ENCODE data around the gene RTP2.
"Not testable (repeated sequence)": the region's sequence is repeated elsewhere in the genome, so short reads cannot be mapped to it uniquely, and the experiment has no call there.

RTP2 gene

GRCh38 chr3:187713504-187713903 lies 11.1 kb upstream of the RTP2 start:
- DNase-seq (ENCODE audit: low read depth), result no peak

DNA sequence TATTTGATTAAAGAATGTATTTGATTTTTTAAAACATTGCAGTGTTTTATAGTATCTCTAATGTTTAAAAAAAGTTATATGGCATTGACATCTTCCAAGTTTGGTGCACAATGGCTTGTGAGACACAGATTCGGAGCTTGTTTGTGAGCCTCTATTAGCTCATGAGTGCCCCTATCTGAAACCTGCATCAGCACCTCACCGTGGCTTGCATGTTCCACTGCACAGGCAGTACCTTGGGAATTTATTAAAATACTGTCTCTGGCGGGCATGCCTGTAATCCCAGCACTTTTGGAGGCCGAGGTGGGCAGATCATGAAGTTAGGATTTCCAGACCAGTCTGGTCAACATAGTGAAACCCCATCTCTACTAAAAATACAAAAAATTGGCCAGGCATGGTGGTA lies 6.8 kb upstream of the RTP2 start:
- no peak for DNase-seq (ENCODE audit: low read depth)

DNA sequence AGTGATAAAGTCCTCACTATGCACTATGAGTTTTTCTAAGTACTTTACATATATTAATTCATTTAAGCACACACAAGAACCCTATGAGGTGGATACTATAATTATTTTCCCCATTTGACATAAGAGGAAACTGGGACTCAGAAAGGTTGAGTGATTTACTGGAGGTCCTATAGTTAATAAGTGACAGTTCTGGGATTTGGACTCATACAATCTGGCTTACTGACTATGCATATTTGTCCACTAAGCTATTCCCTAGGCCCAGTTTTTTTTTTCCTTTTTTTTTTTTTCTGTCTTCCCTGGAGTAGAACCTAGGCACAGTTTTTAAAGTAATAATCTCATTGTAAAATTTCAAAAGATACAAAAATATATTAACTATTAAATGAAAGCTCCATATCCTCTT lies 6.3 kb upstream of the RTP2 start:
- no peak for DNase-seq (ENCODE audit: low read depth)

- DNase-seq (ENCODE audit: low read depth), result no peak
Observed at GRCh38 chr3:187706971-187707370, 4.6 kb upstream of the RTP2 start.

- DNase-seq (ENCODE audit: low read depth), result no peak
Observed at GRCh38 chr3:187705164-187705563, 2.8 kb upstream of the RTP2 start.

DNA sequence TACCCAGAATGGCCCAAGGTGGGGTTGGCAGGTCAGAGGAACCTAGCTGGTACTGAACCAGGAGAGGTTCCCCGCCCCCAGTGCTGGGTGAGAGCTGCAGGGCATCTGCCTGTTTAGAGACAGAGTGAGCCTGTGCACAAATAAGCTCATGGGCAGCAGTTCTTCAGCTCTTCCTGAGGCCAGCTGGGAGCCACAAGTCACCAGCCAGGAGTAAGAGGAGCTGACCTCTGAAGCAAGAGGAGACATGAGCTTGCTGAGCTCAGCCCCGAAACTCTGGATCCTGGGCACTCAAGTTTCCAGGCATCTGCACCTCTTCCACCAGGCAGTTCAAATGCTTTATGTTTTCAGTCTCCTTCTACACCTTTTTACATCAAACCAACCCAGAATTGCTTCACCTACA lies 2.1 kb downstream of the RTP2 start:
- no peak for DNase-seq (ENCODE audit: low read depth)

- no peak for DNase-seq (ENCODE audit: low read depth)
Observed at GRCh38 chr3:187698499-187699399, 3.6 kb downstream of the RTP2 start.

GRCh38 chr3:187696021-187696420 lies 6.3 kb downstream of the RTP2 start:
- no peak for DNase-seq (ENCODE audit: low read depth)

DNA sequence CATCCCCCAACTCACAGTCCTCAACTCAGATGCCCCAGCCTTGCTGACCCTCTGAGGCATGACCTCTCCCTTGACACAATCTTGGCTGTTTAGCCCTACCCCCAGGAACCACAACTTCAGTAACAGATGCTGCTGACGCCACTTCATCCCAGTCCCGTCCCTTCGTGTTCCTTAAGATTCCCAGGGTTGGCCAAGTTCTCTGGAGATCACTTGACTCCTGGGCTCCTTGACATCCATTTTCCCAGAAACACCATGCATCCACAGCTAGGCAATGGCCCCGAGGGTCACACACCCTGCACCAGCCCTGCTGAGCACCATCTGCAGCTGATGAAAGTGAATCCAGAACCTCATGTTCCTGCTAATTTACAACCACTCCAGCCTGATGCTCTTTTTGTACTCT lies 6.9 kb downstream of the RTP2 start:
- no peak for DNase-seq (ENCODE audit: low read depth)

- no peak for DNase-seq (ENCODE audit: low read depth)
Observed at GRCh38 chr3:187694801-187695200, 7.6 kb downstream of the RTP2 start.

DNA sequence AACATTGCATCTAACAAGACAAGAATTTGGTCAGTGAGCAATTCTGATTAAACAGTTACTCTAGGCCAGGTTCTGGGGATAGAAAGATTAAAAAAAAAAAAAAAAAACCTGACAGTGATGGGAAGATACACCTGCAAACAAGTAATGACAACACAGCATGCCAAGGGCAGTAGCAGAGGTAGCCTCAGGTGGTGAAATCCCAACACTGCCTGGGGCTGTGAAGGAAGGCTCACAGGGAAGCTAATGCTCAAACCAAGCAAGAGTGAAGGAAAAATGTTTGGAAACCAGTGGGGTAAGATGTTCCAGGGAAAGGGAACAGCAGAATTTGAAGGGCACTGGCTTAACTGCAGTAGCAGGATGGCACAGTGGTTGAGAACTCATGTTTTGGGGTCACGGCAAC lies 8.9 kb downstream of the RTP2 start:
- DNase-seq (ENCODE audit: low read depth), result no peak

DNA sequence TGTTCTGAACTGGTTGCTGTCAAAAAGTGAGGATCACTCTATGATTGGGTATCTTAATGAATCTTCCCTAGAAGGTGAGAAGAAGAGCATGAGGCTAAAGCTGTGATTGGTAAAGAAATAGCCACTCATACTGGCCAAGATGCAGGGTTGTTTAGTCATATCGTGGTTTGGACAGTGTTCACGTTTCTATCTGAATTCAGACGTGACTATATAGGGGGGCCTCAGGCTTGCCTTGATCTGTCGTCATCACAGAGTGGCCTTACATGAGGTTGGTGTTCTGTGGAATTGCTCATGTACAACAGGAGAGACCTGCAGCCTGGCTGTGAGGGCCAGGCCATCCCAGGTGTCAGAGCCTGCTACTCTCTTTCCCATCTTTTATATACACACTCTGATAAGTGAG lies 12.4 kb downstream of the RTP2 start:
- DNase-seq (ENCODE audit: low read depth), result no peak

- no peak for DNase-seq (ENCODE audit: low read depth)
Observed at GRCh38 chr3:187686621-187687273, 15.6 kb downstream of the RTP2 start.

DNA sequence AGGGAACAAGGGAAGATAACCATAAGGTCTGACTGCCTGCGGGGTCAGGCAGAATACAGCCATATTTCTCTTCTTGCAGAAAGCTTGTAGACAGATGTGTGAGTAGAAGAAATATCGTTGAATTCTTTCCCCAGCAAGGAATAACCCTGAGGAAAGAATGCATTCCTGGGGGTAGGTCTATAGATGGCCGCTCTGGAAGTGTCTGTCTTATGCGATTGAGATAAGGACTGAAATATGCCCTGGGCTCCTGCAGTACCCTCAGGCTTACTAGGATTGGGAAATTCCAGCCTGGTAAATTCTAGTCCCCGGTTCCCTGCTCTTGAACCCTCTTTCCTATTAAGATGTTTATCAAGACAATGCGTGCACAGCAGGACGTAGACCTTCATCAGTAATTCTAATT lies 16.4 kb downstream of the RTP2 start:
- no peak for DNase-seq (ENCODE audit: low read depth)

- DNase-seq (ENCODE audit: low read depth), result peak; percentile 9
Observed at GRCh38 chr3:187684880-187685279, 17.5 kb downstream of the RTP2 start.

- DNase-seq (ENCODE audit: low read depth), result no peak
Observed at GRCh38 chr3:187684444-187684843, 17.9 kb downstream of the RTP2 start.

- not testable (repeated sequence) for DNase-seq (ENCODE audit: low read depth)
Observed at GRCh38 chr3:187681756-187682155, 20.6 kb downstream of the RTP2 start.

- peak; percentile 52 for DNase-seq (ENCODE audit: low read depth)
Observed at GRCh38 chr3:187679638-187680396, 22.5 kb downstream of the RTP2 start.

GRCh38 chr3:187678726-187679268 lies 23.6 kb downstream of the RTP2 start:
- peak; percentile 17 for DNase-seq (ENCODE audit: low read depth)

- DNase-seq (ENCODE audit: low read depth), result no peak
Observed at GRCh38 chr3:187677604-187678003, 24.8 kb downstream of the RTP2 start.

- DNase-seq (ENCODE audit: low read depth), result no peak
Observed at GRCh38 chr3:187673012-187673411, 29.3 kb downstream of the RTP2 start.

DNA sequence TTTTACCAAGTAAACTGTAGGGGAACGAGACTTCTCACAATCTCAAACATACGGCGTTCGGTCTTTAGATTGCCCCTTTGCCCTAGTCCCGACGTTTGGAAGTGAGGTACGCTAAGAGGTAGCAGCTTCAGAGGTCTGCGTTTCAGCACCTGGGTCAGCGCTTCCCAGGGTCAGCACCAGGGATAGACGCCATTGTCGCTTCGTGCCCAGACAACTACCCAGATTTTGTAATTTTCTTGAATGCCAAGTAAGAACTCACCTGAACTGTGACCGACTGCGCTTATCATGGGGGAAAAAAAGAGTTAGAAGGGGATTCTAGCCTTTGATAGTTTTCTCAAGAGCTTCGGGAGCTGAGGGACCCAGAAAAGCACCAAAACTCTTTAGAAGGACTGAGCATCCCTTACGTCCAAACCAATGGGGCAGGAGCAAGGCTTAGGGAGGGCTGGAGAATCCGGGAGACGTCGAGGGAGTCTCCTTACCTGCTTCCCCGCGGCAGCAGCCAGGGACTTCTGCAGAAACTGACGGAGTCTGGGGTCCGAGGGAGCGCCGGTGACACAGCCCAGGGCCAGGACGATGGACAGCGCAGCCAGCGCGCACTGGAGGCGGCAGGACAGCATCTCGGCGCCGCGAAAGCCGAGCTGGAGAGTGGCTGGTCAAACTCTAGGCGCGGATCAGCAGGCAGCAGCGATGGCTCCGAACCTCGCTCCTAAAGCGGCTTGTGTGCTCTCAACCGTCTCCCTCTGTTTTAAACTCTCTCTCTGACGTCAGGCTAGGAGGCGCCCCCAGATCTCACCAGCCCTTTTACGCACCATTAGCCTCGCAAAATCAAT lies 32.5 kb downstream of the RTP2 start, which contains the start of gene SST:
Gene SST (minus strand): TSS at position 720 of the 830 bp plus-strand sequence. CDS start 103 bp downstream, at position 617.
- peak; percentile 14 for DNase-seq (ENCODE audit: low read depth)
